GM19467 (cell line): ENCODE data around the gene C6orf89.

ENCODE experiments used
- ATAC-seq: cut with Tn5 transposase; IDR thresholded peaks from one replicate; pipeline ENCODE4 v1.9.1; 2021; ENCODE audit warnings: mild to moderate bottlenecking, moderate library complexity; ENCODE audit not compliant: unreplicated experiment

C6orf89 gene

GRCh38 chr6:36967301-36967700 lies 81.5 kb downstream of the C6orf89 start:
- no peak for ATAC-seq

DNA sequence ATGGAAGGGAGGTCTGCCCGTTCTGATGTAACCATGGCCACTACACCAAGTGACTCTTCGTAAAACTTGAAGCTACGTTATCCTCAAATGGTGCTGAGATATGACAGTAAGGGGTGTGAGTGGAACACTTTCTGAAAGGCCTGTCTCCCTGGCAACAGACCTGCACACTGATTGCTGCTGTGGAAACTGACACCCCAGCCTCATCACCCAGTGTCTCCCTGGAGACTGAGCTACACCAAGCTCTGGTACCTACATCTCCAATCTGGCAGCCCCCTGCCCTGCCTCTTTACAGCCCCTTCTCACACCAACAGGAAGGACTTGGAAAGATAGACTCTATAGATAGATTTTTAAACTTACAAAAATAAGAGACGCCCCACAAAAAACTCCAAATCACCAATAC lies 82.0 kb downstream of the C6orf89 start:
- no peak for ATAC-seq

- ATAC-seq = no peak
These were observed 82.7 kb downstream of the C6orf89 start for GRCh38 chr6:36968266-36968977.

DNA sequence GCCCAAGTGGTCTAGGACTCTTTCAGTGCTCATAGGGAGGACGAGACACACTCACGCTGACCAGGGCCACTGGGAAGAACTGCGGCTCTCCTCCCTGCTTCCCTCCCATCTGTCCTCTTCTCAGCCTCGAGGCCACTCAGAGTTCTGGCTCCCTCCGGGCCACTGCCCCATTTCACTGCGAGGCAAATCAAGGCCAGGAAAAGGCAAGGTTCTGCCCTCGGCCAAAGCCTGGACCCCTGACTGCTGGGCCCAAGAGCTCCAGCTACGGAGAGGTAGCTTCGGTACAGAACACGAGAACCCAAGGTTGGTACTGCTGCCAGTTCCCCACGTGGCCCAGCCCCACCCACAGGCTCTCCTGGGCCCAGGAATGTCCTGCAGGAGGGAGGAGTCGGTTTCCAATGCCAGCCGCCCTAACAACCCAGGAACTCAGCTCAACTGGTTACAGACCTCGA lies 83.5 kb downstream of the C6orf89 start:
- ATAC-seq = no peak

- no peak for ATAC-seq
These were observed 84.5 kb downstream of the C6orf89 start for GRCh38 chr6:36969988-36970891.

DNA sequence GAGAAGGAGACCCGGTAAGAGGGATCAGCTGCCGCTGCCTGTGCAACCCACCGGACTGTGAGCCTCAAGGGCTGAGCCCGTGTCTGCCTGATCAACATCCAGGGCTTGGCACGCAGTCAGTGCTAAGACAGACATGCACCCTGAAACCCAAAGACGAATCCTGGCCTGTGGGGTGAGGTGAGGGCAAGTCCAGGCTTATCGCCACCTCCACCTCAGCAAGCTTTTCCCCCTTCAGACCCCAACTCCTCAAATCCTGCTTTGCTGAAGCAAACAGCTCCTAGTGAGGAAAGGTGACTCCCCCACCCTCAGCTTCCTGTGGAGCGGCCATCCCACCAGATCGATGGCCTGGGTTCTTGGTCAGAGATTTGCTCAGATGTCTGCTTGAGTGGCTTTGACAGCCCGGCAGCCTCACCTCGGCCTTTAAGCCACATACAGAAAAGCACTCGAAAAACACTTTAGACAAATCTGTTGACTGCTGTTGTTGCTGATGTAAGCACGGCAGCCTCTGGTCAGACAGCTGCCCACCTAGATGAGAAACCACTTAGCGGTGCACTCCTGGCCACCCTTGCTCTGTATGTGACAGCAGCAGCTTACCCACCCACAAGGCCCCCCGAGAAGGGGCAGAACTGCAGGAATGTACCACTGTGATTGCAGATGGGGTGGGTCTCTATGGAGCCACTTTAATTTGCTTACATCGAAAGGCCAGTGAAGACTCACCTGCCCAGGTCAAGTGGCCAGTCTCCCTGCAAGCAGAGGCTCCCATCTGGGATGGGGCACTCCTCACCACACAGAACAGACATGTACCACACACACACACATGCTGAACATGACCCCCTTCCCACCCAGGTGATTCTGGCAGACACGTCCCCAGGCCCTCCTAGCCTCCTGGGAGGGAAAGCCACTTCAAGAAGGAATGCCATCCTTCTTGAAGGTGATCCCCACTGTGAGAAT lies 85.4 kb downstream of the C6orf89 start:
- no peak for ATAC-seq

DNA sequence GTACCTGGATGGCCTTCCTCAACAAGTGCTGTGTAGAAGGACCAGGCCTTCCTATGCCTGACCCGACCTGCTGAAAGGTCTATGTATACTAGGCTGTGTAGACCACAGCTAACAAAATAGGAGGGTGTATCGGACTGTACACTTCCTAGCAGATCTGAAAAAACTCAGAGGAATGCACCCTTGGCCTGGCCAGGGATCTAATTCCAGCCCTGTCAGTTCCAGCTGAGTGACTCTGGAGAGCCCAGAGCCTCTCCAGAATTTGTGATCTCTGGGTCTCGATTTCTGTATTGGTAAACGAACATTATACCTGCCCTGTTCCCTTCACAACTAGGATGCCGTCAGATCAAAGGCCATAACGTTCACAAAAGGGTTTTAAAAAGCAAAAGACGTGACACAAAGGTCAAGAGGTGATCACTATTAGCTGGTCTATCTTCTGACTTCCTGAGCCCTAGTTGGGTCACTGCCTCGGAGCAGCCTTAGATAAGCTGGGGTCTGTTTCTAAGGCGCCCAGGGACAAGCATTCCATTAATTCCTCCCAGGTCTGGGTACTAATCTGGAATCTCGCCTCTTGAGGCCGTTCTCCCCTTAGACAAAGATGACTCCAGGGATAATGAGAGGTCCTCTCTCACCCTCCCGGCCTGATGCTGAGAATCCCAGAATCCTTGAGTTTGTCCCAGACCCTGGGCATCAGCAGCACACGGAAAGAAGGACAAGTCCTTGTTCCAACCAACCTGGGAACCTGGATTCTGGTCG lies 86.3 kb downstream of the C6orf89 start:
- ATAC-seq = no peak

DNA sequence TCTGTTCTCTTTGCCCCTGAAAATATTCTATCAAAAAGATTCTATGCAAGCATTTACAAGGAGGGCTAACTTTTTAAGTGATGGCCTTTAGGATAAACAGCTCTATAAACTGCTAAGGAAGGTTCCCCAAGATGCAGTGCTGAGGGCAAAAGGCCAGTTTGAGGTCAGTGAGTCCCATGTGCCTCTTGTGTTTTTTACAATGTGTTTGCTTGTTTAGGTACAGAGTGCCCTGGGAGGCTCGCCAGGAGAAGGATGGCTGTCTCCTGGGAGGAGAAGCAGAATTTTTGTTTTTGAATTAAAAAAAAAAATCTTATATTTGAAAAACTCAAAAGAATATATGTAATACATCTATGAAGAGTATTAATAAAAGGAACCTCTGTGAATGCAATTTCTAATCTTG lies 87.4 kb downstream of the C6orf89 start:
- ATAC-seq = no peak

- no peak for ATAC-seq
These were observed 87.9 kb downstream of the C6orf89 start for GRCh38 chr6:36973647-36974046.

DNA sequence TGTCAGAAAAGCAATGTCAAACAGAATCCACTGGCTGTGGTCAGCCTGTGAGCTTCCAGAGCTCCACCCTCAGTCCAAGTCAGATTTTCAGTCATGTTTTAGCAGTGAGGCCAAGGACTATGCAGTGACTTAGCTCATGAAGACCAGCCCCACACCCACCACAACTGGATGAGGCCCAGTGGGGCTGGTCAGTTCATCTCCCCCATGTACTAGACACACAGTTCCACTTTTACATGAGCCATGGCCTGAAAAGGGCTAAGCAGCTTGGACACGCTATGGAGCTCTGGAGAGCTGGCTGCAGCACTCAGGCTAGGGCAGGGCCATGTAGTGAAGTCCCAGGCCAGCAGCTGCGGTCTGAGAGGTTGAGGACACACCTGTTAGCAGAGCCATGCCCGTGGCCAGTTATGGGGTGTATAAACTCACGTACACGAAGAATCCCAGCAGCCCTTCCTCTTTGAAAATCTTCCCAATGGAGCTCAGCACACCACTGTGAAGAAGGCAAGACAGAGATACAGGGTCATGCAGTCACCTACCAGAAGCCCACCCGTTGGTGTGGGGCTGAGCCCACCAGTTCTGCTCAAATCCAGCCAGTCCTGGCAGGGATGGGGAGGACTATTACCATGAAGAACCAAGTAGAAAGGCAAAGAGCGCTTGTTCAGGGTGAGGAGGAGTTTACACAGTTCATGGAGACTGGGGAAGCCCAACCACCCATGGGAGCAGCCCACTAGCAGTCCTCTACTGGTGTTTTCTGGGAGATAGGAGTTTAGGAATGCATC lies 89.7 kb downstream of the C6orf89 start:
- ATAC-seq = no peak

- ATAC-seq = no peak
These were observed 90.2 kb downstream of the C6orf89 start for GRCh38 chr6:36976007-36976264.

- ATAC-seq = no peak
These were observed 90.8 kb downstream of the C6orf89 start for GRCh38 chr6:36976509-36976908.

DNA sequence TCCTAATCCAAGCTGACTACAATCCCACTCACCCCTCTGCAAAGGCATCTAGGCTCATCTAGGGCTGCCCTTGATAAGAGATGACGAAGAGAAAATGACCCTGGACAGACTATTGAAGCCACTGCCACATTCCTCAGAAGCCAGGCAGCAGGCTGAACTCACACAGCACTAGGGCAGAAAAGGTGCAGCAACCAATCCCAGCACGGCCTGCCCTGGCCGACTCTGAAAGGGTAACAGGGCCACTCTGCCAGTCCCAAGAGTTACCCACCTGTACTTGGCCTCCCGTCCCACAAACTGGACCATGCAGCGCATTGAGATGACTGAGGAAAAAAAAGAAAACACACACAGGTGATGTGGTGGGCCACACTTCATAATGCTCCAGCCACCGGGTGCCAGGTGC lies 91.2 kb downstream of the C6orf89 start:
- no peak for ATAC-seq

DNA sequence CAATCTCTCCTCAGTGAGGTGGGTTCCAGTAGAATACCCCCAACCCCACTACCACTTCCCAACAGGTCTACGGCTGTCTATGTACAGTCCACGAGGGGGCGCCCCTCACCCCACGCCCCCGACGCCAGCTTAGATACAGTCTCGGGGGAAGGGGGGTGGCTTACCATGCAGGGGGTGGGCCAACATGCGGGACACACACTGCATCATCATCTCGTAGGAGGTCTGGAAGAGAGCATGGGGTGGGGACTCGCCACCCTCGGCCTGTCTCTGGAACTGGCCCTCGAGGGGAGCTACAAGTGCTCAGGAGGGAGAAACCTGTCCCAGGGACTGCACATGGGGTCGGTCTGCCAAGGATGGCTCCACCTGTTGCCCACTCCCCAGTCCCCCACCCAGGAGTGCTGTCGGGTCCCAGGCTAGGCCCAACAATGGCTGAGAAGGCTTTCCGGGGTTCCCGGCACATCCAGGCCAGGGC lies 91.8 kb downstream of the C6orf89 start:
- ATAC-seq = no peak
